Keratinocyte (primary cell): Measurements from ENCODE around the gene AOC1. TPM values are rescaled to one million over a fixed set of nuclear protein-coding genes. Genes with fewer than 3 reads are reported as not detected.

Experiments
- DNase-seq: peaks from one replicate; pipeline ENCODE4 v3.0.0-alpha.2; 2011; ENCODE audit warnings: low read depth, missing footprints, low spot score
- FAIRE-seq: peaks from 2 replicates; lab custom pipeline; 2011; peaks lifted over from hg19 to GRCh38; lab: Jason Lieb, UNC
- H2AFZ ChIP-seq: 2 replicates; pipeline ENCODE4 v1.6.0; 2012; ENCODE audit warnings: low read length, control low read depth, inconsistent platforms; ENCODE audit not compliant: control insufficient read depth
- H3K27ac ChIP-seq: 2 replicates; pipeline ENCODE4 v1.5.1; 2011; ENCODE audit warnings: low read length; ENCODE audit not compliant: control insufficient read depth, insufficient read depth
- H3K27me3 ChIP-seq: 3 replicates; pipeline ENCODE4 v1.6.0; 2011; ENCODE audit warnings: low read length; ENCODE audit not compliant: control insufficient read depth, insufficient read depth; ENCODE audit errors: extremely low read depth
- H3K36me3 ChIP-seq, 2 experiments: 2 replicates in 1 of 2; 3 replicates in 1 of 2; pipeline ENCODE4 v1.5.1; 2011; ENCODE audit warnings: low read length in 2 of 2, mild to moderate bottlenecking in 1 of 2; ENCODE audit not compliant: control insufficient read depth in 2 of 2, insufficient read depth in 2 of 2; ENCODE audit errors: extremely low read depth in 1 of 2
- H3K4me1 ChIP-seq: 3 replicates; pipeline ENCODE4 v1.5.1; 2011; ENCODE audit warnings: low read length; ENCODE audit not compliant: control insufficient read depth, insufficient read depth; ENCODE audit errors: extremely low read depth
- H3K4me2 ChIP-seq: 3 replicates; pipeline ENCODE4 v1.6.0; 2011; ENCODE audit warnings: low read depth, low read length; ENCODE audit not compliant: control insufficient read depth, insufficient read depth; ENCODE audit errors: extremely low read depth
- H3K4me3 ChIP-seq, 3 experiments: fragments of 200-600 bp in 1 of 3; sonication (generic) in 1 of 3; 2 replicates in 2 of 3; 3 replicates in 1 of 3; pipeline ENCODE4 v1.5.1; 2011 to 2016; ENCODE audit warnings: low read length in 3 of 3, mild to moderate bottlenecking in 3 of 3, control low read depth in 2 of 3, inconsistent platforms in 1 of 3, low read depth in 1 of 3, mixed read lengths in 1 of 3, mixed run types in 1 of 3, moderate library complexity in 1 of 3; ENCODE audit not compliant: control insufficient read depth in 2 of 3, insufficient read depth in 2 of 3; ENCODE audit errors: extremely low read depth in 1 of 3
- H3K79me2 ChIP-seq: 2 replicates; pipeline ENCODE4 v1.6.0; 2012; ENCODE audit warnings: low read length; ENCODE audit not compliant: control insufficient read depth, insufficient read depth
- H3K9ac ChIP-seq: 3 replicates; pipeline ENCODE4 v1.6.0; 2011; ENCODE audit warnings: low read length; ENCODE audit not compliant: control insufficient read depth, insufficient read depth; ENCODE audit errors: extremely low read depth
- H3K9me1 ChIP-seq: 3 replicates; pipeline ENCODE4 v1.6.0; 2011; ENCODE audit warnings: low read length; ENCODE audit not compliant: control insufficient read depth, insufficient read depth; ENCODE audit errors: extremely low read depth
- H3K9me3 ChIP-seq: 2 replicates; pipeline ENCODE4 v1.5.1; 2012; ENCODE audit warnings: low read depth, low read length; ENCODE audit not compliant: control insufficient read depth
- H4K20me1 ChIP-seq: 3 replicates; pipeline ENCODE4 v1.6.0; 2011; ENCODE audit warnings: low read length; ENCODE audit not compliant: control insufficient read depth, insufficient read depth; ENCODE audit errors: extremely low read depth
- EZH2 ChIP-seq: IDR thresholded peaks from one replicate; pipeline ENCODE4 v1.6.1; 2012; ENCODE audit warnings: inconsistent platforms, mild to moderate bottlenecking, low read length, moderate library complexity
- dilution Hi-C: fragments of 300-500 bp; cut with MboI; formaldehyde crosslinking; loops from one replicate; pipeline ENCODE4 v1.7.0; 2020; ENCODE audit warnings: low sequenced_read_pairs; ENCODE audit not compliant: extremely low pct_ligation_motif_present
- polyA plus RNA-seq, 5 experiments: library from polyadenylated mRNA; depleted of rRNA in 3 of 5; stranded (reverse) in 3 of 5; stranded (forward) in 1 of 5; unstranded in 1 of 5; fragments of >200 nt; gene quantifications; 1 replicate in 1 of 5; 2 replicates in 3 of 5; 3 replicates in 1 of 5; pipeline versions ENCODE4 v1.2.1 to v1.2.3, GENCODE V29; 2011 to 2012; ENCODE audit warnings: missing spikeins in 2 of 5, low read depth in 1 of 5, low replicate concordance in 1 of 5
- TF ChIP-seq, protein P1 (sequence below), 3 experiments: IDR thresholded peaks in 1 of 3; conservative IDR thresholded peaks in 1 of 3; optimal IDR thresholded peaks in 1 of 3; 2 replicates in 2 of 3; 3 replicates in 1 of 3; pipeline versions ENCODE3 to v1.5.1; 2011; ENCODE audit warnings: low read length in 3 of 3, mild to moderate bottlenecking in 3 of 3, moderate library complexity in 2 of 3, control low read depth in 1 of 3, inconsistent platforms in 1 of 3; ENCODE audit not compliant: insufficient read depth in 2 of 3; ENCODE audit errors: extremely low read depth in 1 of 3

The AOC1 gene
- polyA plus RNA-seq, 1 donor (not counting 4 experiments of a cell fraction or from before 2014, with no cell fraction given), result not detected

DNA sequence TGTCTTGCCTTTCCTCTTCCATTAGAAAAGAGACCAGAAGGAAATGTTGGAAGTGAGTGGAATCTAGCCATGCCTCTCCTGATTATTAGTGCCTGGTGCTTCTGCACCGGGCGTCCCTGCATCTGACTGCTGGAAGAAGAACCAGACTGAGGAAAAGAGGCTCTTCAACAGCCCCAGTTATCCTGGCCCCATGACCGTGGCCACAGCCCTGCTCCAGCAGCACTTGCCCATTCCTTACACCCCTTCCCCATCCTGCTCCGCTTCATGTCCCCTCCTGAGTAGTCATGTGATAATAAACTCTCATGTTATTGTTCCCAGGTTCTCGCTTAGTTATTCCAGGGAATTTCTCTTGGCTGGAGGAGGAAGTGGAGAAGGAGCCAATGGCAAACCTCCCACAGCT lies 47.5 kb upstream of the AOC1 start:
- Histone ChIP-seq H3K27me3 (peaks cover 32% of the 10 kb centered on the region), H3K27ac (no peak overlapping the region), H2AFZ (no peak overlapping the region), H3K9me1 (no peaks in the 10 kb centered on the region), H3K9me3 (no peaks in the 10 kb centered on the region), H3K9ac (no peak overlapping the region), H3K36me3 (no peaks in the 10 kb centered on the region), H3K4me2 (no peak overlapping the region), H3K79me2 (no peaks in the 10 kb centered on the region), H4K20me1 (no peaks in the 10 kb centered on the region), H3K4me3 (no peak overlapping the region), H3K4me1 (no peaks in the 10 kb centered on the region)
- no peak for FAIRE-seq
- no peak for TF ChIP-seq EZH2
- TF ChIP-seq, protein P1, sequence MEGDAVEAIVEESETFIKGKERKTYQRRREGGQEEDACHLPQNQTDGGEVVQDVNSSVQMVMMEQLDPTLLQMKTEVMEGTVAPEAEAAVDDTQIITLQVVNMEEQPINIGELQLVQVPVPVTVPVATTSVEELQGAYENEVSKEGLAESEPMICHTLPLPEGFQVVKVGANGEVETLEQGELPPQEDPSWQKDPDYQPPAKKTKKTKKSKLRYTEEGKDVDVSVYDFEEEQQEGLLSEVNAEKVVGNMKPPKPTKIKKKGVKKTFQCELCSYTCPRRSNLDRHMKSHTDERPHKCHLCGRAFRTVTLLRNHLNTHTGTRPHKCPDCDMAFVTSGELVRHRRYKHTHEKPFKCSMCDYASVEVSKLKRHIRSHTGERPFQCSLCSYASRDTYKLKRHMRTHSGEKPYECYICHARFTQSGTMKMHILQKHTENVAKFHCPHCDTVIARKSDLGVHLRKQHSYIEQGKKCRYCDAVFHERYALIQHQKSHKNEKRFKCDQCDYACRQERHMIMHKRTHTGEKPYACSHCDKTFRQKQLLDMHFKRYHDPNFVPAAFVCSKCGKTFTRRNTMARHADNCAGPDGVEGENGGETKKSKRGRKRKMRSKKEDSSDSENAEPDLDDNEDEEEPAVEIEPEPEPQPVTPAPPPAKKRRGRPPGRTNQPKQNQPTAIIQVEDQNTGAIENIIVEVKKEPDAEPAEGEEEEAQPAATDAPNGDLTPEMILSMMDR (optimal IDR thresholded peaks at IDR 0.05 in 1 of 3, IDR thresholded peaks at IDR 0.05 in 1 of 3, conservative IDR thresholded peaks at IDR 0.05 in 1 of 3; ENCODE audit: extremely low read depth in 1 of 3, insufficient read depth in 2 of 3, low read length in 3 of 3), result no peak
- dilution Hi-C loops, result no loop called here
- DNase-seq, result no peak

- TF ChIP-seq EZH2, result no peak
- TF ChIP-seq, protein P1 (optimal IDR thresholded peaks at IDR 0.05 in 1 of 3, IDR thresholded peaks at IDR 0.05 in 1 of 3, conservative IDR thresholded peaks at IDR 0.05 in 1 of 3; ENCODE audit: extremely low read depth in 1 of 3, insufficient read depth in 2 of 3, low read length in 3 of 3), result no peak
- peaks cover 21% of the 10 kb centered on the region for H3K27me3 ChIP-seq
Observed at GRCh38 chr7:150805864-150806263, 46.5 kb upstream of the AOC1 start.

More at GRCh38 chr7:150805864-150806263, 46.5 kb upstream of the AOC1 start:
- DNase-seq (no peak), FAIRE-seq (no peak)
- no peak overlapping the region for H3K4me2 ChIP-seq
- H3K27ac ChIP-seq, result no peak overlapping the region
- no peaks in the 10 kb centered on the region for H3K9me1 ChIP-seq
- no peaks in the 10 kb centered on the region for H3K36me3 ChIP-seq
- dilution Hi-C loops, result no loop called here
- H3K9ac ChIP-seq, result no peak overlapping the region
- no peaks in the 10 kb centered on the region for H3K79me2 ChIP-seq
- no peak overlapping the region for H3K4me3 ChIP-seq
- no peaks in the 10 kb centered on the region for H4K20me1 ChIP-seq
- H3K4me1 ChIP-seq, result no peaks in the 10 kb centered on the region
- no peak overlapping the region for H2AFZ ChIP-seq
- no peaks in the 10 kb centered on the region for H3K9me3 ChIP-seq
